ENCODE measurements around the gene GRAMD1C.

The GRAMD1C gene

GRCh38 chr3:113828600-113828999, 10.0 kb upstream of the GRAMD1C start:
- Histone ChIP-seq H3K27me3 (ENCODE audit: insufficient read depth, poor library complexity, severe bottlenecking) (no peaks in the 10 kb centered on the region), H3K4me3 (replicated peaks; ENCODE audit: insufficient read depth, low read length) (no peak overlapping the region), H3K27ac (replicated peaks) (no peak overlapping the region)
- TF ChIP-seq REST (IDR thresholded peaks at IDR 0.05; ENCODE audit: insufficient replicate concordance, low read depth) (no peak), GABPA (IDR thresholded peaks at IDR 0.05; ENCODE audit: low read depth) (no peak), SPI1 (IDR thresholded peaks at IDR 0.05; ENCODE audit: borderline replicate concordance, low read depth) (no peak), POLR2AphosphoS5 (IDR thresholded peaks at IDR 0.05; ENCODE audit: low read depth) (no peak), CTCF (IDR thresholded peaks at IDR 0.05; ENCODE audit: insufficient read depth, low read length) (no peak)
- no peak for DNase-seq (ENCODE audit: low read depth in 1 of 2, low spot score in 1 of 2)

- H3K27ac ChIP-seq (replicated peaks) = no peak overlapping the region
- DNase-seq (ENCODE audit: low read depth in 1 of 2, low spot score in 1 of 2) = no peak
- H3K27me3 ChIP-seq (ENCODE audit: insufficient read depth, poor library complexity, severe bottlenecking) = no peaks in the 10 kb centered on the region
- H3K4me3 ChIP-seq (replicated peaks; ENCODE audit: insufficient read depth, low read length) = no peak overlapping the region
- TF ChIP-seq GABPA (IDR thresholded peaks at IDR 0.05; ENCODE audit: low read depth) = no peak
- no peak for TF ChIP-seq REST (IDR thresholded peaks at IDR 0.05; ENCODE audit: insufficient replicate concordance, low read depth)
- no peak for TF ChIP-seq CTCF (IDR thresholded peaks at IDR 0.05; ENCODE audit: insufficient read depth, low read length)
- no peak for TF ChIP-seq POLR2AphosphoS5 (IDR thresholded peaks at IDR 0.05; ENCODE audit: low read depth)
- no peak for TF ChIP-seq SPI1 (IDR thresholded peaks at IDR 0.05; ENCODE audit: borderline replicate concordance, low read depth)
Measured at GRCh38 chr3:113829576-113830354, 8.8 kb upstream of the GRAMD1C start.

- Histone ChIP-seq H3K27ac (replicated peaks) (no peak overlapping the region), H3K27me3 (ENCODE audit: insufficient read depth, poor library complexity, severe bottlenecking) (no peaks in the 10 kb centered on the region), H3K4me3 (replicated peaks; ENCODE audit: insufficient read depth, low read length) (no peak overlapping the region)
- DNase-seq (ENCODE audit: low read depth in 1 of 2, low spot score in 1 of 2) = no peak
- no peak for TF ChIP-seq REST (IDR thresholded peaks at IDR 0.05; ENCODE audit: insufficient replicate concordance, low read depth)
- no peak for TF ChIP-seq CTCF (IDR thresholded peaks at IDR 0.05; ENCODE audit: insufficient read depth, low read length)
- no peak for TF ChIP-seq SPI1 (IDR thresholded peaks at IDR 0.05; ENCODE audit: borderline replicate concordance, low read depth)
- TF ChIP-seq POLR2AphosphoS5 (IDR thresholded peaks at IDR 0.05; ENCODE audit: low read depth) = no peak
- no peak for TF ChIP-seq GABPA (IDR thresholded peaks at IDR 0.05; ENCODE audit: low read depth)
Measured at GRCh38 chr3:113831103-113831355, 7.6 kb upstream of the GRAMD1C start.

Data from HL-60 (cell line).